Measurements from ENCODE around the gene OSCAR. TPM values are rescaled to one million over a fixed set of nuclear protein-coding genes. Genes with fewer than 3 reads are reported as not detected.
"Not testable (repeated sequence)": the region's sequence is repeated elsewhere in the genome, so short reads cannot be mapped to it uniquely, and the experiment has no call there.

The OSCAR gene
- total RNA-seq, 2 donors from 2014 or later, result 2.3 TPM; not detected in 1

GRCh38 chr19:54102421-54103169 lies 2.0 kb upstream of the OSCAR start, which contains the start of gene NDUFA3:
TSS of gene NDUFA3 (plus strand) at chr19:54102855. CDS start at chr19:54102879, 24 bp downstream.
- TF ChIP-seq CTCF (IDR thresholded peaks at IDR 0.05) (no peak), POLR2A (IDR thresholded peaks at IDR 0.05) (peak; percentile 16 to 73 (median 70))
- WGBS, 2 donors, result 1 to 6% methylated on average over 21 to 46 of the region's 54 CpGs
- peak within 1 kb of the TSS; percentile 81 to 97 for H3K4me3 ChIP-seq
- ATAC-seq (peak; percentile 100), DNase-seq (peak; percentile 98 to 99 (median 99))
- H3K9me3 ChIP-seq, result no peaks in the 10 kb centered on the region
- peak within 1 kb of the TSS in 3 of 4 donors; percentile 54 to 59 (median 58) for H3K27ac ChIP-seq
- peaks cover 8 to 10% of the 10 kb centered on the region in 2 donors for H3K36me3 ChIP-seq (replicated peaks in 1 of 2; ENCODE audit: insufficient read depth in 1 of 2, low read depth in 2 of 2)
- peaks cover 20% of the 10 kb centered on the region for H3K4me1 ChIP-seq
- H3K27me3 ChIP-seq, result no peaks in the 10 kb centered on the region
- intact Hi-C loops (cut with DNase I), result no loop called here

DNA sequence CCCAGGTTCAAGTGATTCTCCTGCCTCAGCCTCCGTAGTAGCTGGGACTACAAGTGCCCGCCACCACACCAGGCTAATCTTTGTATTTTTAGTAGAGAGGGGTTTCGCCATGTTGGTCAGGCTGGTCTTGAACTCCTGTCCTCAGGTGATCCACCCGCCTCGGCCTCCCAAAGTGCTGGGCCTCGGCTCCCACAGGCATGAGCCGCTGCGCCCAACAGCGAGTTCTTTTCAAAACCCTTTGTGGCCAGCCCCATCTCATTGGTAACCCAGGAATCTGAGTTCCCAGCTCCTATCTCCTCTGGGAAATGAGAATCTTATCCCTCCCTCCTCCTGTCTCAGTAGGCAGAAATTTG lies 724 bp downstream of the OSCAR start:
- ATAC-seq; H3K9me3 ChIP-seq; H3K27ac ChIP-seq; H3K4me3 ChIP-seq; DNase-seq; H3K36me3 ChIP-seq (replicated peaks in 1 of 2; ENCODE audit: insufficient read depth in 1 of 2, low read depth in 2 of 2); intact Hi-C loops (cut with DNase I): not testable (repeated sequence)
- H3K27me3 ChIP-seq, result peaks cover 0 to 18% of the 10 kb centered on the region in 2 donors
- 70 to 81% methylated on average over 9 of the region's 9 CpGs for WGBS, 2 donors
- peaks cover 28% of the 10 kb centered on the region for H3K4me1 ChIP-seq

GRCh38 chr19:54099190-54099902 lies 1.3 kb downstream of the OSCAR start:
- H3K36me3 ChIP-seq (replicated peaks in 1 of 2; ENCODE audit: insufficient read depth in 1 of 2, low read depth in 2 of 2), result no peaks in the 10 kb centered on the region
- peaks cover 0 to 18% of the 10 kb centered on the region in 2 donors for H3K27me3 ChIP-seq
- TF ChIP-seq POLR2A (IDR thresholded peaks at IDR 0.05) (no peak), CTCF (IDR thresholded peaks at IDR 0.05) (no peak)
- H3K4me3 ChIP-seq, result no peak overlapping the region
- H3K27ac ChIP-seq, result no peak overlapping the region
- intact Hi-C loops (cut with DNase I), result no loop called here
- H3K9me3 ChIP-seq, result no peaks in the 10 kb centered on the region
- H3K4me1 ChIP-seq, result peaks cover 27% of the 10 kb centered on the region
- DNase-seq (no peak), ATAC-seq (no peak)
- 81 to 86% methylated on average over 6 to 12 of the region's 12 CpGs for WGBS, 2 donors

GRCh38 chr19:54096617-54097106 lies 3.9 kb downstream of the OSCAR start:
- Histone ChIP-seq H3K27ac (peak overlapping the region in 1 of 4 donors; percentile 69), H3K27me3 (peaks cover 0 to 18% of the 10 kb centered on the region in 2 donors), H3K9me3 (no peaks in the 10 kb centered on the region), H3K4me3 (no peak overlapping the region), H3K4me1 (peaks cover 9% of the 10 kb centered on the region), H3K36me3 (replicated peaks in 1 of 2; ENCODE audit: insufficient read depth in 1 of 2, low read depth in 2 of 2) (no peaks in the 10 kb centered on the region)
- DNase-seq (no peak), ATAC-seq (no peak)
- TF ChIP-seq CTCF (IDR thresholded peaks at IDR 0.05) (peak in 2 of 7 experiments; percentile 11 to 19), POLR2A (IDR thresholded peaks at IDR 0.05) (peak in 1 of 3 donors; percentile 15)
- WGBS, 2 donors, result 12 to 22% methylated on average over 14 of the region's 14 CpGs
- intact Hi-C loops (cut with DNase I), result no loop called here
